Neural crest cell (in vitro differentiated cells): Measurements from ENCODE around the gene AOX1. TPM values are rescaled to one million over a fixed set of nuclear protein-coding genes. Genes with fewer than 3 reads are reported as not detected.

Source experiments
- DNase-seq: peaks from one replicate; pipeline ENCODE4 v3.0.0; 2021; ENCODE audit warnings: low read depth, mixed read lengths, low spot score
- H3K27ac Mint-ChIP-seq: one replicate; pipeline ENCODE4 v1.8.0; 2021; ENCODE audit warnings: mild to moderate bottlenecking, mixed read lengths; ENCODE audit not compliant: unreplicated experiment
- H3K27me3 Mint-ChIP-seq: 2 replicates; pipeline ENCODE4 v1.8.0; 2021; ENCODE audit warnings: low read depth, mild to moderate bottlenecking, mixed read lengths
- H3K36me3 Mint-ChIP-seq: 2 replicates; pipeline ENCODE4 v1.8.0; 2021; ENCODE audit warnings: low read depth, mild to moderate bottlenecking, mixed read lengths
- H3K4me1 Mint-ChIP-seq: 2 replicates; pipeline ENCODE4 v1.8.0; 2021; ENCODE audit warnings: mixed read lengths
- H3K4me3 Mint-ChIP-seq: one replicate; pipeline ENCODE4 v1.8.0; 2021; ENCODE audit warnings: mild to moderate bottlenecking, mixed read lengths
- H3K9me3 Mint-ChIP-seq: 2 replicates; pipeline ENCODE4 v1.8.0; 2021; ENCODE audit warnings: mixed read lengths
- CTCF ChIP-seq: fragments of 200-600 bp; sonication (generic); conservative IDR thresholded peaks from 2 replicates; pipeline ENCODE4 v1.5.0; 2021; ENCODE audit warnings: antibody characterized with exemption, mild to moderate bottlenecking
- total RNA-seq: library from RNA; stranded (reverse); gene quantifications from 2 replicates; pipeline ENCODE4 v1.2.1, GENCODE V29; 2021

Gene AOX1
- total RNA-seq, 1 donor from 2014 or later: 4.3 TPM

GRCh38 chr2:200653021-200653420 is 67.2 kb downstream of the AOX1 start:
- peaks cover 6% of the 10 kb centered on the region for H3K9me3 Mint-ChIP-seq
- no peaks in the 10 kb centered on the region for H3K36me3 Mint-ChIP-seq
- H3K4me3 Mint-ChIP-seq: no peak overlapping the region
- no peaks in the 10 kb centered on the region for H3K4me1 Mint-ChIP-seq
- TF ChIP-seq CTCF: no peak
- no peaks in the 10 kb centered on the region for H3K27me3 Mint-ChIP-seq
- DNase-seq: no peak
- H3K27ac Mint-ChIP-seq: no peak overlapping the region

- no peak for TF ChIP-seq CTCF
- Mint-ChIP-seq H3K4me3 (no peak overlapping the region), H3K36me3 (no peaks in the 10 kb centered on the region), H3K9me3 (peaks cover 6% of the 10 kb centered on the region), H3K27ac (no peak overlapping the region), H3K27me3 (no peaks in the 10 kb centered on the region), H3K4me1 (no peaks in the 10 kb centered on the region)
- no peak for DNase-seq
Measured at GRCh38 chr2:200654823-200655222, 69.0 kb downstream of the AOX1 start.

- DNase-seq: no peak
- Mint-ChIP-seq H3K4me3 (no peak overlapping the region), H3K9me3 (no peaks in the 10 kb centered on the region), H3K27me3 (no peaks in the 10 kb centered on the region), H3K27ac (no peak overlapping the region), H3K36me3 (no peaks in the 10 kb centered on the region), H3K4me1 (no peaks in the 10 kb centered on the region)
- no peak for TF ChIP-seq CTCF
Measured at GRCh38 chr2:200655918-200656580, 70.2 kb downstream of the AOX1 start.

GRCh38 chr2:200658278-200658864 is 72.6 kb downstream of the AOX1 start:
- Mint-ChIP-seq H3K27me3 (no peaks in the 10 kb centered on the region), H3K36me3 (no peaks in the 10 kb centered on the region), H3K27ac (no peak overlapping the region), H3K4me3 (no peak overlapping the region), H3K4me1 (no peaks in the 10 kb centered on the region), H3K9me3 (no peaks in the 10 kb centered on the region)
- DNase-seq: no peak
- no peak for TF ChIP-seq CTCF

- Mint-ChIP-seq H3K4me1 (no peaks in the 10 kb centered on the region), H3K27ac (no peak overlapping the region), H3K4me3 (no peak overlapping the region), H3K27me3 (no peaks in the 10 kb centered on the region), H3K9me3 (no peaks in the 10 kb centered on the region), H3K36me3 (no peaks in the 10 kb centered on the region)
- no peak for DNase-seq
- TF ChIP-seq CTCF: no peak
Measured at GRCh38 chr2:200659410-200659809, 73.6 kb downstream of the AOX1 start.
